Colonic mucosa (tissue), 4 donors: ENCODE results near the gene NCAPD3. TPM values are rescaled to one million over a fixed set of nuclear protein-coding genes. Genes with fewer than 3 reads are reported as not detected.

ENCODE experiments used
- DNase-seq: peaks from one replicate; pipeline ENCODE4 v3.0.0-alpha.2; 2020
- H3K27ac ChIP-seq: fragments of 200-600 bp; one replicate; pipeline ENCODE4 v1.8.0; 2021
- H3K27me3 ChIP-seq: fragments of 200-600 bp; one replicate; pipeline ENCODE4 v1.8.0; 2021
- H3K36me3 ChIP-seq: fragments of 200-600 bp; one replicate; pipeline ENCODE4 v1.8.0; 2021
- H3K4me1 ChIP-seq: fragments of 200-600 bp; one replicate; pipeline ENCODE4 v1.8.0; 2021; ENCODE audit warnings: mild to moderate bottlenecking
- H3K4me3 ChIP-seq: fragments of 200-600 bp; one replicate; pipeline ENCODE4 v1.8.0; 2021
- H3K9ac ChIP-seq, 2 donors: one replicate each; pipeline ENCODE4 v1.7.0; 2013; ENCODE audit warnings: control low read depth in 2 of 2, low read depth in 2 of 2, low read length in 2 of 2
- H3K9me3 ChIP-seq: fragments of 200-600 bp; one replicate; pipeline ENCODE4 v1.8.0; 2021
- CTCF ChIP-seq: fragments of 200-600 bp; IDR thresholded peaks from one replicate; pipeline ENCODE4 v1.8.0; 2022; ENCODE audit warnings: antibody characterized with exemption, mild to moderate bottlenecking
- intact Hi-C: fragments of 100-400 bp; cut with DNase I; formaldehyde crosslinking; loops from one replicate; pipeline ENCODE4 v1.14.1; 2022
- total RNA-seq, 2 donors: library from RNA; stranded (reverse); fragmentation: NEBNext Ultra II Directional in 1 of 2; extraction: Animal tissue kit (Norgen Biotek cat#: 25700) in 1 of 2; gene quantifications; one replicate each; pipeline ENCODE4 v1.2.1, GENCODE V29; 2021
- donor health status: healthy.
- donor health status: DM: no; HTN: no; CAD: no.
- donor health status: DM: no; HTN: no; CAD: no.

Gene NCAPD3
- 10 to 100 TPM; 12.9 to 45.0 TPM for total RNA-seq

GRCh38 chr11:134223836-134224709, at the start of gene NCAPD3, which contains the start of gene VPS26B:
Gene NCAPD3, minus strand, starts transcription at chr11:134223967. Its CDS starts 41 bp downstream, at chr11:134223926.
Gene VPS26B, plus strand, starts transcription at chr11:134224671. Its CDS starts 452 bp downstream, at chr11:134225123.
- Histone ChIP-seq H3K9me3 (no peaks in the 10 kb centered on the region), H3K36me3 (no peaks in the 10 kb centered on the region), H3K27me3 (no peaks in the 10 kb centered on the region), H3K9ac (peak within 1 kb of the TSS; percentile 89 to 95), H3K4me1 (peaks cover 14% of the 10 kb centered on the region), H3K4me3 (peak within 1 kb of the TSS; percentile 81), H3K27ac (peak within 1 kb of the TSS; percentile 91)
- peak; percentile 97 for DNase-seq
- intact Hi-C loops: no loop called here
- no peak for TF ChIP-seq CTCF

- no peak for DNase-seq
- no peak for TF ChIP-seq CTCF
- intact Hi-C loops: loop anchor here (5.0 kb wide), 1 partner anchor 54 kb away; no protein-coding TSS in a partner anchor
- H3K36me3 ChIP-seq: no peaks in the 10 kb centered on the region
- no peak overlapping the region for H3K27ac ChIP-seq
- H3K4me1 ChIP-seq: no peaks in the 10 kb centered on the region
- no peak overlapping the region for H3K9ac ChIP-seq
- H3K27me3 ChIP-seq: peaks cover 58% of the 10 kb centered on the region
- H3K4me3 ChIP-seq: no peak overlapping the region
- H3K9me3 ChIP-seq: no peaks in the 10 kb centered on the region
These were observed 49.5 kb upstream of the NCAPD3 start for GRCh38 chr11:134273317-134273712.

- H3K9me3 ChIP-seq: no peaks in the 10 kb centered on the region
- H3K4me1 ChIP-seq: no peaks in the 10 kb centered on the region
- intact Hi-C loops: loop anchor here (5.0 kb wide), 1 partner anchor 55 kb away; no protein-coding TSS in a partner anchor
- no peak for TF ChIP-seq CTCF
- no peak for DNase-seq
- no peak overlapping the region for H3K4me3 ChIP-seq
- no peaks in the 10 kb centered on the region for H3K36me3 ChIP-seq
- peaks cover 53% of the 10 kb centered on the region for H3K27me3 ChIP-seq
- H3K27ac ChIP-seq: no peak overlapping the region
- H3K9ac ChIP-seq: no peak overlapping the region
These were observed 48.9 kb upstream of the NCAPD3 start for GRCh38 chr11:134272381-134273316.

- no peak for DNase-seq
- Histone ChIP-seq H3K9me3 (no peaks in the 10 kb centered on the region), H3K9ac (no peak overlapping the region), H3K27me3 (peaks cover 46% of the 10 kb centered on the region), H3K36me3 (no peaks in the 10 kb centered on the region), H3K4me1 (no peaks in the 10 kb centered on the region), H3K27ac (no peak overlapping the region), H3K4me3 (no peak overlapping the region)
- intact Hi-C loops: loop anchor here (5.0 kb wide), 1 partner anchor 55 kb away; no protein-coding TSS in a partner anchor
- TF ChIP-seq CTCF: no peak
These were observed 48.2 kb upstream of the NCAPD3 start for GRCh38 chr11:134271978-134272377.

GRCh38 chr11:134270250-134270714, 46.5 kb upstream of the NCAPD3 start:
- Histone ChIP-seq H3K36me3 (no peaks in the 10 kb centered on the region), H3K27ac (no peak overlapping the region), H3K4me1 (no peaks in the 10 kb centered on the region), H3K4me3 (no peak overlapping the region), H3K9ac (no peak overlapping the region), H3K27me3 (peaks cover 30% of the 10 kb centered on the region), H3K9me3 (no peaks in the 10 kb centered on the region)
- TF ChIP-seq CTCF: no peak
- intact Hi-C loops: loop anchor here (5.0 kb wide), 1 partner anchor 57 kb away; no protein-coding TSS in a partner anchor
- no peak for DNase-seq
